SU-DHL-6 (cell line): Measurements from ENCODE around the gene SPATC1L.

ENCODE experiments used
- H2AFZ ChIP-seq: fragments of 200-600 bp; sonication (generic); 2 replicates; pipeline ENCODE4 v1.6.1; 2014; ENCODE audit warnings: low read depth, mild to moderate bottlenecking, moderate library complexity, mixed read lengths, antibody characterized with exemption, low read length; ENCODE audit not compliant: severe bottlenecking
- H3F3A ChIP-seq: fragments of 200-600 bp; shearing (Covaris generic); 2 replicates; pipeline ENCODE4 v1.6.0; 2016; ENCODE audit warnings: antibody characterized with exemption, mild to moderate bottlenecking; ENCODE audit not compliant: insufficient read depth
- H3K27ac ChIP-seq: fragments of 200-600 bp; sonication (generic); 2 replicates; pipeline ENCODE4 v1.5.1; 2016; ENCODE audit warnings: low read depth, mild to moderate bottlenecking, low read length, moderate library complexity, mixed read lengths
- H3K27me3 ChIP-seq: fragments of 200-600 bp; sonication (generic), shearing (Covaris generic); 2 replicates; pipeline ENCODE4 v1.6.0; 2014; ENCODE audit warnings: mild to moderate bottlenecking, low read length
- H3K36me3 ChIP-seq: fragments of 200-600 bp; sonication (generic); 2 replicates; pipeline ENCODE4 v1.6.1; 2014; ENCODE audit warnings: mild to moderate bottlenecking, low read length, mixed read lengths
- H3K4me2 ChIP-seq: fragments of 300-600, 200-600 bp; shearing (Covaris generic), sonication (generic); 2 replicates; pipeline ENCODE4 v1.6.0; 2014; ENCODE audit warnings: low read length, low read depth, mild to moderate bottlenecking; ENCODE audit not compliant: poor library complexity, severe bottlenecking
- H3K4me3 ChIP-seq: fragments of 200-600 bp; sonication (generic); 2 replicates; pipeline ENCODE4 v1.5.1; 2014; ENCODE audit warnings: antibody characterized with exemption, low read length, mild to moderate bottlenecking, mixed read lengths; ENCODE audit not compliant: insufficient read depth, poor library complexity, severe bottlenecking
- H3K79me2 ChIP-seq: fragments of 200-600 bp; sonication (generic); 2 replicates; pipeline ENCODE4 v1.6.1; 2014; ENCODE audit warnings: mild to moderate bottlenecking, low read length, moderate library complexity; ENCODE audit not compliant: insufficient read depth
- H3K9ac ChIP-seq: fragments of 200-600 bp; sonication (generic); 2 replicates; pipeline ENCODE4 v1.7.0; 2014; ENCODE audit warnings: mild to moderate bottlenecking, low read length
- H3K9me2 ChIP-seq: fragments of 200-600 bp; sonication (generic); replicated peaks from 2 replicates; pipeline ENCODE4 v1.6.1; 2014; ENCODE audit warnings: low read length; ENCODE audit not compliant: insufficient read depth
- H3K9me3 ChIP-seq: fragments of 200-600 bp; sonication (generic); 2 replicates; pipeline ENCODE4 v1.6.1; 2014; ENCODE audit warnings: low read length, mixed read lengths; ENCODE audit not compliant: insufficient read depth
- H4K20me1 ChIP-seq: fragments of 200-600 bp; sonication (generic); 2 replicates; pipeline ENCODE4 v1.6.1; 2014; ENCODE audit warnings: low read depth, mild to moderate bottlenecking, antibody characterized with exemption, low read length, moderate library complexity, mixed read lengths
- EZH2phosphoT487 ChIP-seq: fragments of 200-600 bp; sonication (generic), shearing (Covaris generic); conservative IDR thresholded peaks from 2 replicates; pipeline ENCODE4 v1.6.1; 2018; ENCODE audit warnings: mild to moderate bottlenecking, antibody characterized with exemption, low read length, moderate library complexity, mixed read lengths
- TF ChIP-seq, protein P1 (sequence below): fragments of 200-600 bp; sonication (generic); IDR thresholded peaks from one replicate; pipeline ENCODE4 v1.5.1; 2017; ENCODE audit warnings: antibody characterized with exemption, mild to moderate bottlenecking, low read length, moderate library complexity; ENCODE audit not compliant: insufficient read depth, poor library complexity, severe bottlenecking

Gene SPATC1L

DNA sequence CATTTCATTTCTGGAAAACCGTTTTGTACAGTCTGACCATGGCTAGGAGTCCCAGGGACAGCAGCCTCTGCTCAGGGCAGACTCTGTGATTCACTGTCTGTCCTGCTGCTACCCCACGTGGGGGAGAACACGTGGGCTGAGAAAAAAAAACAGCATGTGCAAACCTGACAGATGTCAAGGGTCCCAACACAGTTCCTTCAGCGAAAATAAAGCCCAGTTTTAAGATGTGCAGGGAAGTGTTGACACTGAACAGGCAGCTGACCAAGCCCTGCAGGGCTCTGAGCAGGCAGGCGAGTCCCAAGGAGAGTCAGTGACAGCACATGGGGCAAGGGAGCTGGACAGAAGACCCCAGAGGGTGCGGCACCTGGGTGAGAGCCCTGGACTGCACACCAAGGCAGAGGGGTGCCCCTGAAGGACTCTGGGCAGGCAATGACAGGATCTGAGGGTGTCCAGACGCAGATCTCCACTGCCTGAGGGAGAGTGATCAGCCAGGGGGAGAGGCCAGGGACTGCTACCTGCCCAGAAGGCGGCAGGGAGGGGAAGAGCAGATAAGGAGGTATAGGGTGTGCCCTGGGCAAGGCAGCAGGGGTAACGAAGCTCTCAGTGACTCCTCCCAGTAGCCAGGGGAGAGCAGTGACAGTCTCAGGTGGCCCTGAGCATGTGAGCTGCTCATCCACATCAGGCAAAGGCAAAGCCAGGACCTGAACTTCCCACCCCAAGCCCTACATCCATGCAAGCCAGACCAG, 5.1 kb upstream of the SPATC1L start:
- Histone ChIP-seq H3K79me2 (no peaks in the 10 kb centered on the region), H4K20me1 (no peaks in the 10 kb centered on the region), H3K9me3 (no peaks in the 10 kb centered on the region), H3K4me3 (no peak overlapping the region), H2AFZ (no peak overlapping the region), H3F3A (peaks cover 13% of the 10 kb centered on the region; the same call in 1 of the 2 replicates), H3K9ac (no peak overlapping the region), H3K27ac (no peak overlapping the region), H3K36me3 (no peaks in the 10 kb centered on the region), H3K9me2 (no peaks in the 10 kb centered on the region), H3K4me2 (no peak overlapping the region), H3K27me3 (no peaks in the 10 kb centered on the region)
- TF ChIP-seq, protein P1, sequence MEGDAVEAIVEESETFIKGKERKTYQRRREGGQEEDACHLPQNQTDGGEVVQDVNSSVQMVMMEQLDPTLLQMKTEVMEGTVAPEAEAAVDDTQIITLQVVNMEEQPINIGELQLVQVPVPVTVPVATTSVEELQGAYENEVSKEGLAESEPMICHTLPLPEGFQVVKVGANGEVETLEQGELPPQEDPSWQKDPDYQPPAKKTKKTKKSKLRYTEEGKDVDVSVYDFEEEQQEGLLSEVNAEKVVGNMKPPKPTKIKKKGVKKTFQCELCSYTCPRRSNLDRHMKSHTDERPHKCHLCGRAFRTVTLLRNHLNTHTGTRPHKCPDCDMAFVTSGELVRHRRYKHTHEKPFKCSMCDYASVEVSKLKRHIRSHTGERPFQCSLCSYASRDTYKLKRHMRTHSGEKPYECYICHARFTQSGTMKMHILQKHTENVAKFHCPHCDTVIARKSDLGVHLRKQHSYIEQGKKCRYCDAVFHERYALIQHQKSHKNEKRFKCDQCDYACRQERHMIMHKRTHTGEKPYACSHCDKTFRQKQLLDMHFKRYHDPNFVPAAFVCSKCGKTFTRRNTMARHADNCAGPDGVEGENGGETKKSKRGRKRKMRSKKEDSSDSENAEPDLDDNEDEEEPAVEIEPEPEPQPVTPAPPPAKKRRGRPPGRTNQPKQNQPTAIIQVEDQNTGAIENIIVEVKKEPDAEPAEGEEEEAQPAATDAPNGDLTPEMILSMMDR, result no peak

DNA sequence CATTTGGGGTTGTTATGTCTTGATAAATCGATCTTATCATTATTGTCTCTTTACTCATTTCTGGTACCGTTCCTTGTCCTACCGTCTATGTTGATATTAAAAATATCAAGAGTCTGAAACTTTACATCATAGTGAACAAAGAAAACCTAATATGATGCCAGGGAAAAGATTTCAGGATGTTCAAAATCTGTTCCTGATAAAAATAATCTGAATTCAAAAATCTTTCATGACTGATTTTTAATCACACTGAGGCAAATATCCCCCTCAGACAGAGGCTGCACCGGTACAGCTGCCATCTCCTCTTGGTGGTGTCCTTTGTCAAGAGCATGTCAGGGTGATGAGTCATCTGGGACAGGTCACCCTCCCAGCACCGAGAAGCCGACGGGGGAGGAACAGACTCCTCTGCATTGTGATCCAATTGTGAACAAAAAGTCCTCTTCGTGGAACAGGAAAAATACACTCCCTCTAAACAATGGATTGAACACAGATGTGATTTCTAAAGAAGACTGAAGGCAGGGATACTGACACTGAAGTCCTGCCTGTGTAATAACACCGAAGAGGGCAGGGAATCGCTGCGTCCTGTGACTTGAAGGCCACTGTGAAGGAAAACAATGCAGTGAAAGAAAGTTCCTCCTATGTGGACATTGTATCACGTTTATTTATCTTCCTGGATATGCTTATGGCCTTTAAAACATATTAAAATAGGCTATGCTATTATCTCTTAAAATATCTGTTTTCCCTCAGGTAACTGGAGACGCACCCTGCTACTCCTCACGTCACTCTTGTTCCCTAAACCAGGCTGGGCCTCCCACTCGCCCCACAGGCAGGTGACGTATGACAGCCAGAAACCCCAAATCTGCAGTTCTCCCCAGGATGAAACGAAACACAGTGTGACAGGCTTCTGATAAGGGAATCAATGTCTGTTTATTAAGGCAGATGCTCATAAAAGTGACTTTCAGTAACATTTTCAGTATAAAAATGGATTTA, 4.3 kb upstream of the SPATC1L start:
- Histone ChIP-seq H3K27ac (no peak overlapping the region), H3K36me3 (no peaks in the 10 kb centered on the region), H3K27me3 (no peaks in the 10 kb centered on the region), H3F3A (peaks cover 13% of the 10 kb centered on the region; the same call in 1 of the 2 replicates), H3K4me2 (no peak overlapping the region), H3K9me3 (no peaks in the 10 kb centered on the region), H3K9me2 (no peaks in the 10 kb centered on the region), H4K20me1 (no peaks in the 10 kb centered on the region), H3K9ac (no peak overlapping the region), H3K4me3 (no peak overlapping the region), H3K79me2 (no peaks in the 10 kb centered on the region), H2AFZ (no peak overlapping the region)
- TF ChIP-seq, protein P1, result no peak
- TF ChIP-seq EZH2phosphoT487, result no peak

DNA sequence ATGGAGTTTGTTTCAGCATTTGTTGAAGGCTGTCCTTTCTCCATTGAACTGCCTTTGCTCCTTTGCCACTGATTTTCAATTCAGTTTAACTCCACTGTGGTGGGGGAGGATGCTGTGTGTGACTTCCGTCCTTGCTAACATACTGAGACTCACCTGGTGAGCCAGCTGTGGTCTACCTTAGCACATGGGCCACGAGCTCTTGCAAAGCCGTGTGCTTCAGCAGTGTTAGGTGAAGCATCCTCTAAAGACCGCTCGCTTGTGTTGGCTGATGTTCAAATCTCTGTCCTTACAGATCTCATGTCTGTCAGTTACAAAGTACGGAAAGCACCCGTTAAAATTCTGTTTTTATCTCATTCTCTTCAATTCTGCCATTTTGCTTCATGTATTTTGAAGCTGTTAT, 3.6 kb upstream of the SPATC1L start:
- no peak for TF ChIP-seq EZH2phosphoT487
- TF ChIP-seq, protein P1, result no peak
- Histone ChIP-seq H3K27ac (no peak overlapping the region), H2AFZ (no peak overlapping the region)

More for the DNA sequence above, 3.6 kb upstream of the SPATC1L start:
- H3K9me3 ChIP-seq, result no peaks in the 10 kb centered on the region
- H3K9ac ChIP-seq, result no peak overlapping the region
- no peaks in the 10 kb centered on the region for H3K27me3 ChIP-seq
- H4K20me1 ChIP-seq, result no peaks in the 10 kb centered on the region
- peaks cover 13% of the 10 kb centered on the region; the same call in 1 of the 2 replicates for H3F3A ChIP-seq
- no peaks in the 10 kb centered on the region for H3K79me2 ChIP-seq
- H3K36me3 ChIP-seq, result no peaks in the 10 kb centered on the region
- no peak overlapping the region for H3K4me2 ChIP-seq
- H3K9me2 ChIP-seq, result no peaks in the 10 kb centered on the region
- no peak overlapping the region for H3K4me3 ChIP-seq
